ENCODE results near the gene SPDL1. TPM values are rescaled to one million over a fixed set of nuclear protein-coding genes. Genes with fewer than 3 reads are reported as not detected.

The SPDL1 gene
- total and polyA plus RNA-seq, 5 donors from 2014 or later = 3.4 to 11.5 (median 7.6) TPM

DNA sequence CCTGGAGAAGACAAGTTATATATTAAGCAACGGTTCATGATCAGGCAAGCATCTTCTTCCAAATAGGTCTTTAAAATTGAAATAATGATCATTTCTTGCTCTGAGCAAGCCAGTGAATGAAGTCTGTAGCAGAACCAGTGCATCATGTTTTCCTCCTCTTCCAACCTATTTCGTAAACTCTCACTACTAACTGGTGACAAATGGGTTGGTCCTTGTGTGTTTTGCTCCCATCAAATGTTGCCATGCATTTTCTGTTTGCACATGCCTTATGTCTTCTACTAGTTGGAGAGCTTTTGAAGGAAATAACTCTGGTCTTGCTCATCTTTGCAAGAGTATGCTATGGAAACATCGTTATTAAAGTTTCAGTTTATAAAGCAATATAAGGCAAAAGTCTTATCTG lies 37.2 kb upstream of the SPDL1 start:
- H3K9me3 ChIP-seq (ENCODE audit: control insufficient read depth in 2 of 2, low read length in 2 of 2) = no peaks in the 10 kb centered on the region
- no peaks in the 10 kb centered on the region for H3K4me1 ChIP-seq (ENCODE audit: control insufficient read depth, insufficient read depth, low read length, poor library complexity, severe bottlenecking)
- ATAC-seq (ENCODE audit: low read depth in 2 of 2) (no peak), DNase-seq (no peak)
- H3K27ac ChIP-seq (ENCODE audit: insufficient read depth, low read length, poor library complexity, severe bottlenecking) = no peak overlapping the region
- Mint-ChIP-seq H3K36me3 (no peaks in the 10 kb centered on the region), H3K4me1 (no peaks in the 10 kb centered on the region), H3K27ac (no peak overlapping the region), H3K4me3 (no peak overlapping the region), H3K27me3 (peaks cover 44% of the 10 kb centered on the region), H3K9me3 (peaks cover 0 to 3% (median 0%) of the 10 kb centered on the region in 7 donors)
- H3K4me3 ChIP-seq (ENCODE audit: low read depth, low read length) = no peak overlapping the region
- H3K27me3 ChIP-seq (ENCODE audit: control insufficient read depth, insufficient read depth, low read length) = peaks cover 18% of the 10 kb centered on the region
- no peaks in the 10 kb centered on the region for H3K36me3 ChIP-seq (ENCODE audit: control insufficient read depth, insufficient read depth, low read length)

DNA sequence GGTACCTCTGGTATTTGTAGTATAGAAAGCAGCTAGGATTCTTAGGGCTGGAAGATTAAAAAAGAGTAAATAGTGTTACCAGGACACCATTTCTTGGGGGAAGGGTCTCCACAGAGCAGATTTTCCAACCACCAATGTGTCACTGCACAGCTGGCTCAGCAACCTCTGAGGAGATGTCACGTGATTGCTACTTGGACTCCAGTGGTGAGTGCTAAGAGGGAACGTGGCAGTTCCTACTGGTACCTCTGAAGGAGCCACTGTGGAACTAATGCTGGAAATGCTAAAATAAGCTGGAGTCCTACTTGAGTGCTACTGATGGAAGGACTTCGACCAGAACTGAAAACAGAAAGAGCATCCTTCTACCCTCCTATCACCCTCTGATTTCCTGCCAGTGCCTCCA lies 36.1 kb upstream of the SPDL1 start:
- Mint-ChIP-seq H3K4me1 (no peaks in the 10 kb centered on the region), H3K27me3 (peaks cover 50% of the 10 kb centered on the region), H3K9me3 (peaks cover 0 to 2% (median 0%) of the 10 kb centered on the region in 7 donors), H3K36me3 (no peaks in the 10 kb centered on the region), H3K4me3 (no peak overlapping the region), H3K27ac (no peak overlapping the region)
- no peaks in the 10 kb centered on the region for H3K36me3 ChIP-seq (ENCODE audit: control insufficient read depth, insufficient read depth, low read length)
- no peak for ATAC-seq (ENCODE audit: low read depth in 2 of 2)
- no peak overlapping the region for H3K27ac ChIP-seq (ENCODE audit: insufficient read depth, low read length, poor library complexity, severe bottlenecking)
- no peak for DNase-seq
- no peaks in the 10 kb centered on the region for H3K4me1 ChIP-seq (ENCODE audit: control insufficient read depth, insufficient read depth, low read length, poor library complexity, severe bottlenecking)
- H3K27me3 ChIP-seq (ENCODE audit: control insufficient read depth, insufficient read depth, low read length) = peaks cover 22% of the 10 kb centered on the region
- no peak overlapping the region for H3K4me3 ChIP-seq (ENCODE audit: low read depth, low read length)
- no peaks in the 10 kb centered on the region for H3K9me3 ChIP-seq (ENCODE audit: control insufficient read depth in 2 of 2, low read length in 2 of 2)

DNA sequence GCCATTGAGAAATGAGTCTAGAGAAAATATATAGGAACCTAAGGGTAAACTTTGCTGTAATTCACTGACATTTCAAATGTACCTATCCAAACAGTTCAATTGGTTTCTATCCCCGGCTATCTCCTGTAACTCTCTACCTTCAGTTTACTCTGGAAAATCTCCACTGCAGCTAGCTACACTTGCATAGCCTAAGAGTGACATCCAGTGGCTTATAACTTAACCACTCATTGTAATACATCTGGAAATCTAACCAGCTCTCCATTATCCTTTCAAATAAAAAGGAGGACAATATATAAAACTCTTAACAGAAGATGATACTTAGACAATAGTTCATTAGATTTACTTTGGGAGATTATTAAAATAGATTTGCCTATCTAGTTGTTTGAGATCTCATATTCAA lies 35.3 kb upstream of the SPDL1 start:
- no peaks in the 10 kb centered on the region for H3K36me3 Mint-ChIP-seq

DNA sequence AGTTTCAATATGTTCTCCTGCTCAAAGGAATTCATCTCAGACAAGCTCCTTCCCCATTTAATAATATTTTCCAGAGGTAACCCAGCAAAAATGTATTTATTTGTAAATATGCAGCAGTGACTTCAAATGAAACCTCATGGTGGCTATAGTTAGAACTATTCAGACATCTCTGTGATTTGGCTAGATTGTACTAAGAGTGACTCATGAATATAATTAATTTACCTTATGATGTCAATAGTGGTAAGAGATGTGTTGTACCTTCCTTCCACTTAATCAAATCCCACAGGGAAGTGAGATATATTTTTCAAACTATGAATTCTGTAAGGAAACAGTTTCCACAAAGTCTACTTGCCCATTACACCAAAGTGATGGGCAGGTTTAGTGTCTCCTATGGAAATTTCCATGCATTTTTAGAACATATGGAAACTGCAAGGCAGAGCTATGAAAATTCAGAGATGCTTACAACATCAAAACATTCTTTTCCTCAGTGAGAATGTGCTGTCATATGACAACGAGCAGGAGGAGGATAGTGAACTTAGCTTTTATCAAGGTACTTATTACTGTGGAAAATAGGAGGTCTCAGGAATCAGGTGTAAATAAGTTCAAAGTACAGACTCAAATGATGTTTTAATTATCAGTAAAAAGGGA lies 34.0 kb upstream of the SPDL1 start:
- Histone ChIP-seq H3K27ac (ENCODE audit: insufficient read depth, low read length, poor library complexity, severe bottlenecking) (no peak overlapping the region), H3K4me3 (ENCODE audit: low read depth, low read length) (no peak overlapping the region), H3K4me1 (ENCODE audit: control insufficient read depth, insufficient read depth, low read length, poor library complexity, severe bottlenecking) (no peaks in the 10 kb centered on the region), H3K27me3 (ENCODE audit: control insufficient read depth, insufficient read depth, low read length) (peaks cover 22% of the 10 kb centered on the region), H3K36me3 (ENCODE audit: control insufficient read depth, insufficient read depth, low read length) (no peaks in the 10 kb centered on the region), H3K9me3 (ENCODE audit: control insufficient read depth in 2 of 2, low read length in 2 of 2) (no peaks in the 10 kb centered on the region)
- no peak for ATAC-seq (ENCODE audit: low read depth in 2 of 2)
- Mint-ChIP-seq H3K4me1 (no peaks in the 10 kb centered on the region), H3K27me3 (peaks cover 63% of the 10 kb centered on the region), H3K27ac (no peak overlapping the region), H3K36me3 (no peaks in the 10 kb centered on the region), H3K4me3 (no peak overlapping the region), H3K9me3 (peaks cover 0 to 5% (median 4%) of the 10 kb centered on the region in 7 donors)
- no peak for DNase-seq

More for the DNA sequence above, 35.3 kb upstream of the SPDL1 start:
- Mint-ChIP-seq H3K9me3 (peaks cover 0 to 2% (median 0%) of the 10 kb centered on the region in 7 donors), H3K27ac (no peak overlapping the region), H3K4me1 (no peaks in the 10 kb centered on the region), H3K4me3 (no peak overlapping the region), H3K27me3 (peaks cover 58% of the 10 kb centered on the region)
- H3K27me3 ChIP-seq (ENCODE audit: control insufficient read depth, insufficient read depth, low read length) = peaks cover 22% of the 10 kb centered on the region
- H3K4me3 ChIP-seq (ENCODE audit: low read depth, low read length) = no peak overlapping the region
- H3K9me3 ChIP-seq (ENCODE audit: control insufficient read depth in 2 of 2, low read length in 2 of 2) = no peaks in the 10 kb centered on the region
- no peaks in the 10 kb centered on the region for H3K36me3 ChIP-seq (ENCODE audit: control insufficient read depth, insufficient read depth, low read length)
- DNase-seq = no peak
- H3K27ac ChIP-seq (ENCODE audit: insufficient read depth, low read length, poor library complexity, severe bottlenecking) = no peak overlapping the region
- ATAC-seq (ENCODE audit: low read depth in 2 of 2) = no peak
- H3K4me1 ChIP-seq (ENCODE audit: control insufficient read depth, insufficient read depth, low read length, poor library complexity, severe bottlenecking) = no peaks in the 10 kb centered on the region

GRCh38 chr5:169550227-169550626 lies 33.3 kb upstream of the SPDL1 start:
- H3K36me3 Mint-ChIP-seq = no peaks in the 10 kb centered on the region
- Histone ChIP-seq H3K36me3 (ENCODE audit: control insufficient read depth, insufficient read depth, low read length) (no peaks in the 10 kb centered on the region), H3K4me3 (ENCODE audit: low read depth, low read length) (no peak overlapping the region), H3K9me3 (ENCODE audit: control insufficient read depth in 2 of 2, low read length in 2 of 2) (no peaks in the 10 kb centered on the region), H3K4me1 (ENCODE audit: control insufficient read depth, insufficient read depth, low read length, poor library complexity, severe bottlenecking) (no peaks in the 10 kb centered on the region), H3K27ac (ENCODE audit: insufficient read depth, low read length, poor library complexity, severe bottlenecking) (no peak overlapping the region), H3K27me3 (ENCODE audit: control insufficient read depth, insufficient read depth, low read length) (peaks cover 20% of the 10 kb centered on the region)
- H3K27me3 Mint-ChIP-seq = peaks cover 56% of the 10 kb centered on the region
- DNase-seq (no peak), ATAC-seq (ENCODE audit: low read depth in 2 of 2) (no peak)
- H3K9me3 Mint-ChIP-seq = peaks cover 0 to 5% (median 4%) of the 10 kb centered on the region in 7 donors
- H3K27ac Mint-ChIP-seq = no peak overlapping the region
- no peak overlapping the region for H3K4me3 Mint-ChIP-seq
- H3K4me1 Mint-ChIP-seq = no peaks in the 10 kb centered on the region

- ATAC-seq (ENCODE audit: low read depth in 2 of 2) (no peak), DNase-seq (no peak)
- Mint-ChIP-seq H3K4me3 (no peak overlapping the region), H3K36me3 (no peaks in the 10 kb centered on the region), H3K27ac (no peak overlapping the region), H3K27me3 (peaks cover 51% of the 10 kb centered on the region), H3K9me3 (peaks cover 0 to 5% (median 4%) of the 10 kb centered on the region in 7 donors), H3K4me1 (no peaks in the 10 kb centered on the region)
- H3K4me3 ChIP-seq (ENCODE audit: low read depth, low read length) = no peak overlapping the region
- H3K36me3 ChIP-seq (ENCODE audit: control insufficient read depth, insufficient read depth, low read length) = no peaks in the 10 kb centered on the region
- no peak overlapping the region for H3K27ac ChIP-seq (ENCODE audit: insufficient read depth, low read length, poor library complexity, severe bottlenecking)
- H3K27me3 ChIP-seq (ENCODE audit: control insufficient read depth, insufficient read depth, low read length) = peaks cover 20% of the 10 kb centered on the region
- no peaks in the 10 kb centered on the region for H3K9me3 ChIP-seq (ENCODE audit: control insufficient read depth in 2 of 2, low read length in 2 of 2)
- H3K4me1 ChIP-seq (ENCODE audit: control insufficient read depth, insufficient read depth, low read length, poor library complexity, severe bottlenecking) = no peaks in the 10 kb centered on the region
Measured at GRCh38 chr5:169551146-169551545, 32.4 kb upstream of the SPDL1 start.

DNA sequence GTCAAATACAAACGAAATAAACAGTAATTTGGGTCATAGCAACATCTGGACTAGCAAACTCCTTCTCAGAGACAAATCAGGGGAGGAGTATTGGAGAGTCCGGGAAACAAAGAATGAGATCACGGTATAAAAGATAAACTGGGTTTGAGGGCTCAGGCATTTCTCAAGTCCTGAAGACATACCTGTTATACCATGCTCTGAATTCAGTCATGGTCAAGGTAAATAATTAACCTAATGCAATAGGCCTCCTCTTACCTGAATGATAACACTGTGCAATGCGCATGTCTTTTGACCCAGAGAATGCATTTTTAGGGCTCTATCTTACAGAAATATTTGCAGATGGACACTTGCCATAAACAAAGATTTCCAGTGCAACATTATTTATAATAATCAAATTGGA lies 31.9 kb upstream of the SPDL1 start:
- H3K36me3 Mint-ChIP-seq = no peaks in the 10 kb centered on the region
- H3K4me3 ChIP-seq (ENCODE audit: low read depth, low read length) = no peak overlapping the region
- no peak for DNase-seq
- H3K9me3 ChIP-seq (ENCODE audit: control insufficient read depth in 2 of 2, low read length in 2 of 2) = no peaks in the 10 kb centered on the region
- no peaks in the 10 kb centered on the region for H3K36me3 ChIP-seq (ENCODE audit: control insufficient read depth, insufficient read depth, low read length)
- no peaks in the 10 kb centered on the region for H3K4me1 ChIP-seq (ENCODE audit: control insufficient read depth, insufficient read depth, low read length, poor library complexity, severe bottlenecking)
- peaks cover 0 to 5% (median 4%) of the 10 kb centered on the region in 7 donors for H3K9me3 Mint-ChIP-seq
- ATAC-seq (ENCODE audit: low read depth in 2 of 2) = no peak
- H3K4me1 Mint-ChIP-seq = no peaks in the 10 kb centered on the region
- no peak overlapping the region for H3K27ac Mint-ChIP-seq
- peaks cover 57% of the 10 kb centered on the region for H3K27me3 Mint-ChIP-seq
- peaks cover 20% of the 10 kb centered on the region for H3K27me3 ChIP-seq (ENCODE audit: control insufficient read depth, insufficient read depth, low read length)
- H3K27ac ChIP-seq (ENCODE audit: insufficient read depth, low read length, poor library complexity, severe bottlenecking) = no peak overlapping the region
- no peak overlapping the region for H3K4me3 Mint-ChIP-seq

GRCh38 chr5:169554251-169554650 lies 29.3 kb upstream of the SPDL1 start:
- Histone ChIP-seq H3K27ac (ENCODE audit: insufficient read depth, low read length, poor library complexity, severe bottlenecking) (no peak overlapping the region), H3K27me3 (ENCODE audit: control insufficient read depth, insufficient read depth, low read length) (peaks cover 22% of the 10 kb centered on the region), H3K9me3 (ENCODE audit: control insufficient read depth in 2 of 2, low read length in 2 of 2) (no peaks in the 10 kb centered on the region), H3K4me3 (ENCODE audit: low read depth, low read length) (no peak overlapping the region), H3K36me3 (ENCODE audit: control insufficient read depth, insufficient read depth, low read length) (no peaks in the 10 kb centered on the region), H3K4me1 (ENCODE audit: control insufficient read depth, insufficient read depth, low read length, poor library complexity, severe bottlenecking) (no peaks in the 10 kb centered on the region)
- ATAC-seq (ENCODE audit: low read depth in 2 of 2) = no peak
- Mint-ChIP-seq H3K4me1 (no peaks in the 10 kb centered on the region), H3K4me3 (no peak overlapping the region), H3K27me3 (peaks cover 70% of the 10 kb centered on the region), H3K27ac (no peak overlapping the region), H3K9me3 (peaks cover 0 to 7% (median 4%) of the 10 kb centered on the region in 7 donors), H3K36me3 (no peaks in the 10 kb centered on the region)
- no peak for DNase-seq

Data from CD4-positive, CD25-positive, alpha-beta regulatory T cell (primary cell).